Prostate gland (tissue), 2 donors: Measurements from ENCODE around the gene IL10. TPM values are rescaled to one million over a fixed set of nuclear protein-coding genes. Genes with fewer than 3 reads are reported as not detected.

ENCODE experiments used
- DNase-seq: peaks from one replicate; pipeline ENCODE4 v3.0.0-alpha.2; 2019; ENCODE audit warnings: low spot score
- H3K27ac ChIP-seq, 2 donors: fragments of 200-600 bp; sonication (generic); 2 replicates each; pipeline ENCODE4 v1.5.1; 2017 to 2019
- H3K27me3 ChIP-seq: fragments of 200-600 bp; sonication (generic); replicated peaks from 2 replicates; pipeline ENCODE4 v1.5.1; 2019; ENCODE audit not compliant: insufficient read depth
- H3K36me3 ChIP-seq, 2 donors: fragments of 200-600 bp; sonication (generic); 1 replicate in 1 of 2; 2 replicates in 1 of 2; pipeline versions ENCODE4 v1.5.1 to v1.8.1; 2017 to 2019
- H3K4me1 ChIP-seq: fragments of 200-600 bp; sonication (generic); replicated peaks from 2 replicates; pipeline ENCODE4 v1.5.1; 2019
- H3K4me3 ChIP-seq, 2 donors: fragments of 200-600 bp; sonication (generic); 2 replicates each; pipeline ENCODE4 v1.5.1; 2017 to 2019
- H3K9me3 ChIP-seq: fragments of 200-600 bp; sonication (generic); 2 replicates; pipeline ENCODE4 v1.5.1; 2017
- POLR2A ChIP-seq: fragments of 450-650 bp; IDR thresholded peaks from one replicate; pipeline ENCODE4 v1.6.1; 2016; ENCODE audit warnings: antibody characterized with exemption, mild to moderate bottlenecking
- POLR2AphosphoS5 ChIP-seq: sonication (generic); formaldehyde crosslinking; IDR thresholded peaks from one replicate; pipeline ENCODE4 v1.6.1; 2017; ENCODE audit warnings: antibody characterized with exemption
- WGBS: methylation state at CpG from one replicate; pipeline ENCODE4 v1.1.5; 2018; 5-methylcytosine and 5-hydroxymethylcytosine counted together
- intact Hi-C: fragments of 100-400 bp; cut with DNase I; formaldehyde crosslinking; loops from one replicate; pipeline ENCODE4 v1.14.2; 2022
- total RNA-seq, 2 donors: library from RNA; depleted of rRNA; stranded (reverse); fragments of >200 nt; gene quantifications; one replicate each; pipeline ENCODE4 v1.1.0, GENCODE V29; 2016
- TF ChIP-seq, protein P1 (sequence below), 4 experiments: fragments of 200-600 bp in 2 of 4; fragments of 450-650 bp in 2 of 4; sonication (generic) in 2 of 4; IDR thresholded peaks; 1 replicate in 3 of 4; 2 replicates in 1 of 4; pipeline ENCODE4 v1.5.1; 2016 to 2019; ENCODE audit warnings: antibody characterized with exemption in 4 of 4, mild to moderate bottlenecking in 2 of 4, moderate library complexity in 2 of 4

The IL10 gene
- total RNA-seq, 2 donors from 2014 or later = not detected

DNA sequence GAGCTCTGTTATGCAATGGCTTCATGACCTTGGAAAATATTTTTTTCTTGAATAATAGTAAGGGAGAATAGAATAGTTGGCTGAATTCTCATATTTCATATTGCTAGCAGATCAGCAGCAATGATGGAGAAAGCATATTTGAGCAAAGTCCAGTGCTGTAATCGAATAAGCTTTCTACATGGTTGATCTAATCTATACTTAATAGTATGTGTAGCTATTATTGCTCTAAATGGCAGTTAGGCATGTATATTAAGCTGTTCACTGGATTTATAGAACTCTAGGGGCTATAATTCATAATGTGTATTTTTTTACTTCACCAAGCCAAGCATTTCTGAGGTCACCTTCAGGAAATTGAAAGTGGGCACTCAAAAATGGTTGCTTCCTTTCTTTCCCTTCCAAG is 11.7 kb downstream of the IL10 start:
- no peak overlapping the region for H3K27ac ChIP-seq
- H3K27me3 ChIP-seq = no peaks in the 10 kb centered on the region
- 25% methylated on average over 1 of the region's 1 CpG for WGBS
- no peak for DNase-seq
- H3K4me3 ChIP-seq = no peak overlapping the region
- TF ChIP-seq POLR2AphosphoS5 = no peak
- no peak for TF ChIP-seq POLR2A
- TF ChIP-seq, protein P1, sequence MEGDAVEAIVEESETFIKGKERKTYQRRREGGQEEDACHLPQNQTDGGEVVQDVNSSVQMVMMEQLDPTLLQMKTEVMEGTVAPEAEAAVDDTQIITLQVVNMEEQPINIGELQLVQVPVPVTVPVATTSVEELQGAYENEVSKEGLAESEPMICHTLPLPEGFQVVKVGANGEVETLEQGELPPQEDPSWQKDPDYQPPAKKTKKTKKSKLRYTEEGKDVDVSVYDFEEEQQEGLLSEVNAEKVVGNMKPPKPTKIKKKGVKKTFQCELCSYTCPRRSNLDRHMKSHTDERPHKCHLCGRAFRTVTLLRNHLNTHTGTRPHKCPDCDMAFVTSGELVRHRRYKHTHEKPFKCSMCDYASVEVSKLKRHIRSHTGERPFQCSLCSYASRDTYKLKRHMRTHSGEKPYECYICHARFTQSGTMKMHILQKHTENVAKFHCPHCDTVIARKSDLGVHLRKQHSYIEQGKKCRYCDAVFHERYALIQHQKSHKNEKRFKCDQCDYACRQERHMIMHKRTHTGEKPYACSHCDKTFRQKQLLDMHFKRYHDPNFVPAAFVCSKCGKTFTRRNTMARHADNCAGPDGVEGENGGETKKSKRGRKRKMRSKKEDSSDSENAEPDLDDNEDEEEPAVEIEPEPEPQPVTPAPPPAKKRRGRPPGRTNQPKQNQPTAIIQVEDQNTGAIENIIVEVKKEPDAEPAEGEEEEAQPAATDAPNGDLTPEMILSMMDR (IDR thresholded peaks at IDR 0.05) = no peak
- no peaks in the 10 kb centered on the region for H3K36me3 ChIP-seq
- no peaks in the 10 kb centered on the region for H3K9me3 ChIP-seq
- intact Hi-C loops = no loop called here
- H3K4me1 ChIP-seq = no peaks in the 10 kb centered on the region

DNA sequence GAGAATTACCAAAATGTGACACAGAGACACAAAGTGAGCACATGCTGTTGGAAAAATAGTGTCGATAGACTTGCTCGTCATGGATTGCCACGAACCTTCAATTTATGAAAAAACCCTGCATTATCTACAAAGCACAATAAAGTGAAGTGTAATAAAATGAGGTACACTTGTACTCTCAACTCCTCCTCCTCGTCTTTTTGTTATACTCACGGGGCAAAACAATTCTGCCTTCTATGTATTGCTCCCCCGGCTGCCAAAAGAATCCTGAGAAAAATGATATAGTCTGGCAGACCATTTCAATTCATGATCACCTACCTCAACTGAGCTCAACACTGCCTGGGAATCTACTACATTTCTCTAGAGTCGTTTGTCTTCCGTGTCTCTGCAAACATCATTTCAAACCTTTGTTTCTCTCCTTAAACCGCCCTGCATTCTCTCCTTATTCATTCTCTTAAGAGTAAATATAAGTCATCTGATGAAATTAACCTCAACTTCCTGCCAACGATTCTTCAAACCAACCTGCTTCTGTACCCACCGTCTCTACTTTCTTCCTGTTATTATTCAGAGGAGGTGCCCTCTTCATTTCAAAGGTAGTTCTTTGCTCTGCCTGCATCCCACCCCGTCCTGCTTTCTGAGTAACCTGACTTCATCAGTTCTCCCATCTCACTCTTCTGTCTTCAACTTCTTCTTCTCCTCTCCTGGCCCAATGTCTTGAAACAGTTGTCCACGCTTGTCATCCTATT is 14.6 kb downstream of the IL10 start:
- intact Hi-C loops = no loop called here
- no peaks in the 10 kb centered on the region for H3K4me1 ChIP-seq
- no peak overlapping the region for H3K27ac ChIP-seq
- no peaks in the 10 kb centered on the region for H3K36me3 ChIP-seq
- WGBS = 59% methylated on average over 13 of the region's 13 CpGs
- H3K27me3 ChIP-seq = no peaks in the 10 kb centered on the region
- no peak overlapping the region for H3K4me3 ChIP-seq
- TF ChIP-seq, protein P1 (IDR thresholded peaks at IDR 0.05) = no peak
- TF ChIP-seq POLR2A = no peak
- no peak for TF ChIP-seq POLR2AphosphoS5
- no peaks in the 10 kb centered on the region for H3K9me3 ChIP-seq
- DNase-seq = no peak

GRCh38 chr1:206754011-206754410 is 18.3 kb downstream of the IL10 start:
- intact Hi-C loops = no loop called here
- Histone ChIP-seq H3K27me3 (no peaks in the 10 kb centered on the region), H3K4me1 (no peaks in the 10 kb centered on the region), H3K9me3 (no peaks in the 10 kb centered on the region), H3K27ac (no peak overlapping the region), H3K4me3 (no peak overlapping the region), H3K36me3 (no peaks in the 10 kb centered on the region)
- no peak for TF ChIP-seq POLR2A
- TF ChIP-seq, protein P1 (IDR thresholded peaks at IDR 0.05) = no peak
- TF ChIP-seq POLR2AphosphoS5 = no peak
- 78% methylated on average over 1 of the region's 1 CpG for WGBS
- no peak for DNase-seq

- H3K27me3 ChIP-seq = no peaks in the 10 kb centered on the region
- intact Hi-C loops = no loop called here
- H3K4me3 ChIP-seq = no peak overlapping the region
- H3K36me3 ChIP-seq = no peaks in the 10 kb centered on the region
- TF ChIP-seq POLR2A (no peak), POLR2AphosphoS5 (no peak)
- TF ChIP-seq, protein P1 (IDR thresholded peaks at IDR 0.05) = no peak
- H3K9me3 ChIP-seq = no peaks in the 10 kb centered on the region
- DNase-seq = no peak
- WGBS = 83% methylated on average over 3 of the region's 3 CpGs
- H3K27ac ChIP-seq = no peak overlapping the region
- H3K4me1 ChIP-seq = no peaks in the 10 kb centered on the region
Observed at GRCh38 chr1:206753141-206753540, 19.2 kb downstream of the IL10 start.

DNA sequence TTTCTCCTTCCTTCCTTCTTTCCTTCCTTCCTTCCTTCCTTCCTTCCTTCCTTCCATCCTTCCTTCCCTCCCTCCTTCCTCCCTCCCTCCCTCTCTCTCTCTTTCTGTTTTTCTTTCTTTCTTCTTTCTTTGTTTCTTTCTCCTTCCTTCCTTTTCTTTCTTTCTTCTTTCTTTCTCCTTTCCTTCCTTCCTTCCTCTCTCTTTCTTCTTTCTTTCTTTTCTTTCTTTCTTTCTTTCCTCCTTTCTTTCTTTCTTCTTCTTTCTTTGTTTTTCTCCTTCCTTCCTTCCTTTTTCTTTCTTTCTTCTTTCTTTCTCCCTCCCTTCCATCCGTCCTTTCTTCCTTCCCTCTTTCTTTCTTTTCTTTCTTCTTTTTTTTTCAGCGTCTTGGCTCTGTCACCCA is 19.8 kb downstream of the IL10 start:
- no peak overlapping the region for H3K27ac ChIP-seq
- 96% methylated on average over 2 of the region's 2 CpGs for whole genome bisulfite sequencing
- no peaks in the 10 kb centered on the region for H3K27me3 ChIP-seq
- TF ChIP-seq, protein P1 (IDR thresholded peaks at IDR 0.05) = no peak
- TF ChIP-seq POLR2A (no peak), POLR2AphosphoS5 (no peak)
- no peaks in the 10 kb centered on the region for H3K36me3 ChIP-seq
- no peak overlapping the region for H3K4me3 ChIP-seq
- intact Hi-C loops = no loop called here
- no peaks in the 10 kb centered on the region for H3K4me1 ChIP-seq
- DNase-seq = no peak
- no peaks in the 10 kb centered on the region for H3K9me3 ChIP-seq
